NCI-H226 (cell line): ENCODE measurements around the gene PPP6R3.

Experiments used
- DNase-seq: peaks from one replicate; pipeline ENCODE4 v3.0.0-alpha.2; 2015

Gene PPP6R3

DNA sequence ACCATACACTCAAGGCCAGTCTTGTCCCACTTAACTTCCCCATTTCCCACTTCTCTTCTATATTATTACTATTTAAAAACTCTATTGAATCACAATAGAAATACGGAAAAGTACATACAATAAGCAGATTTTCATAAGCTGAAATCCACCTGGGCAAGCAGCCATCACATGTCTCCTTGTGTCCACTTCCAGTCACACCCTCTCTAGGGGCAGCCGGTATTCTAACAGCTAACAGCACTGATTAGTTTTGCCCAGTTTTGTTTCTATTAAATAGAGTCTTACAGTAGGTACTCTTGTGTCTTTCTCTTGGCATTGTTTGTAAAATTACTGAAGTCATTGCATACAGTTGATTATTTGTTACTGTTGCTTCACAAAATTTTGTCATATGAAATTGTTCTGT, 37.8 kb downstream of the PPP6R3 start:
- DNase-seq = no peak

- no peak for DNase-seq
These were observed 38.6 kb downstream of the PPP6R3 start for GRCh38 chr11:68498903-68499883.

DNA sequence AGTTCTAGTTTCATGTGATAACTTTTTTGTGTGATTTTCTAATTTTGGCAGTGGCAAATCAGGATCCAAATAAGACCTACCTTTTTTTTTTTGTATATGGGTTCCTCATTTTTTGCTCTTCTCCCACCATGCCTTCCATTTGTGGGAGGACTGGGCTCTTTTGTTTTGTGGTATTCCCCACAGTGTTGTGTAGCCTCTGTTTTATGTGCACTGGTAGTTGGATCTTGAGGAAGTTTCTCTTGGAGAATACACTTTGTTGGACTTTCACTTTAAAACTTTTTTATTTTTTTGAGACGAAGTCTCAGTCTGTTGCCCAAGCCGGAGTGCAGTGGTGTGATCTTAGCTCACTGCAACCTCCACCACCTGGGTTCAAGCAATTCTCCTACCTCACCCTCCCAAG, 39.7 kb downstream of the PPP6R3 start:
- no peak for DNase-seq

DNA sequence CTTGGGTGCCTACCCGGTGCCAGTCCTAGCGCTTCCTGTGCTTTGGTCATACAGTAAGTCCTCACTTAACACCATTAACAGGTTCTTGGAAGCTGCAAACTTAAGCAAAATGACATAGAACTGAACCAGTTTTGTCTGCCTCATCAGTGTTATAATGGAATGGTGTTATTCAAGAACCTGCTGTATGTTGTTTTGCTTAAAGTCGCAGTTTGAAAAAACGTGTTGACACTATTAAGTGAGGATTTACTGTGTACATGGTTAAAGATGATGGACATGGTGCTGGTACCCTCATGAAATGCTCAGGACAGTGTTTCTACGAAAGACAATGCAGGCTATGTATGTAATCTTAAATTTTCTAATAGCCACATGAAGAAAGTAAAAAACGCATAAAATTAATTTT, 41.3 kb downstream of the PPP6R3 start:
- DNase-seq = no peak

DNA sequence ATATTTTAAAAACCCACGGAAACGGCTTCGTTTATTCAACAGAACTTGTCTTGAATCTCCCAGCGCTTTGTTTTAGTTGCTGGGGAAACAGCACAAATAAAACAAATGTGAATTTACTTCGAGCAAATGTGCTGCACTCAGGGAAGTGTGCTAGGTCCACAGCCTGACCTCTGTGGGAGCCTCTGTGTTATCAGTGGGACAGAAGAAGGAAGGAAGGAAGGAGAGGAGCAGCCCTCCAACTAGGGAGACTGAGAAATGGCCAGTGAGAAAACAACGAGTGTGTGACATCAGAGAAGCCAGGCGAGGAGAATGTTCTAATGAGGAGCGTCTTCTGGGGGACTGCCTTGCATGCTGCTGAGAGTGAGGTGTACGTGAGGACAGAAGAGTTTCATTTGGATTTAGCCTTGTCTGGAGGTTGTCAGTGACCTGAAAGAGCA, 42.7 kb downstream of the PPP6R3 start:
- DNase-seq = no peak

GRCh38 chr11:68503792-68504191, 43.2 kb downstream of the PPP6R3 start:
- DNase-seq = no peak

GRCh38 chr11:68504432-68505066, 44.0 kb downstream of the PPP6R3 start:
- DNase-seq = no peak

- no peak for DNase-seq
These were observed 45.0 kb downstream of the PPP6R3 start for GRCh38 chr11:68505596-68505995.

DNA sequence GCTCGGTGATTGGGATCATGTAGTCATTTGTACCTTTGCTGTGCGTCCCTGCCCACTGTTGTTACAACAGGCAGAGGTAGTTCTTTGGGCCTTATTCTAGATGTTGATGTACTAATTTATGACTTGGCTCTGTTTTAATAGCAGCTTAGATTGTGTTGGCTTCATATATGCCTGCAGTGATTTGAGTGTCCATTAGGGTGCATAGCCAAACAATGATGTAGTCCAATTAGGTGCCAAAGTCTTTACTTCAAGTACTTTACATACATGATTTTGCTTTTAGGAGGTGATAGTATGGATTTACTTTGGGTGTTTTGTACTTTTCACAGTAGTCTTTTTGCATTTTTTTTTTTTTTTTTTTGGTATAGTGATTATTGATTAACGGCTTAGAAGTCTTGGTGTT, 46.4 kb downstream of the PPP6R3 start:
- no peak for DNase-seq

GRCh38 chr11:68508425-68508824, 47.9 kb downstream of the PPP6R3 start:
- DNase-seq = no peak

DNA sequence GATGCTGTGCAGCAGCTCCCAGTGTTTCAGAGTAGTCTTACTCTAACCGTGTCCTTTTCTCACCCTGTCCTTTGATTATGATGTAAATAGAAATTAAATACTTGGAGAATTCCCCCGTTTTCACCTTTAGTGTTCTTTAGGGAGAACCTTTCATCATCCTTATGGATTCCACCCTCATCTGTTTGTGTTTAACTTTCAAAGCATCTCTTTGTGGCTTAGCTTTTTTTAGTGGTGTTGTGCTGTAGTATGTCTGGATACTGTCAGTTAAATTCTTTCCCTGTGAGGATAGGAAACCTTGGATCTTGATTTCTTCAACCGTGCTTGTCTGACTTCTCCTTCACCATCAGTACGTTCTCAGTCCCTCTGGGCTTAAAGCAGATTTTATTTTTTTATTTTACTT, 48.5 kb downstream of the PPP6R3 start:
- no peak for DNase-seq

GRCh38 chr11:68513930-68514487, 53.5 kb downstream of the PPP6R3 start:
- no peak for DNase-seq

- no peak for DNase-seq
These were observed 56.7 kb downstream of the PPP6R3 start for GRCh38 chr11:68517121-68517741.

- DNase-seq = no peak
These were observed 57.6 kb downstream of the PPP6R3 start for GRCh38 chr11:68518191-68518590.

GRCh38 chr11:68521969-68522652, 61.6 kb downstream of the PPP6R3 start:
- no peak for DNase-seq

- DNase-seq = no peak
These were observed 62.5 kb downstream of the PPP6R3 start for GRCh38 chr11:68523033-68523432.

DNA sequence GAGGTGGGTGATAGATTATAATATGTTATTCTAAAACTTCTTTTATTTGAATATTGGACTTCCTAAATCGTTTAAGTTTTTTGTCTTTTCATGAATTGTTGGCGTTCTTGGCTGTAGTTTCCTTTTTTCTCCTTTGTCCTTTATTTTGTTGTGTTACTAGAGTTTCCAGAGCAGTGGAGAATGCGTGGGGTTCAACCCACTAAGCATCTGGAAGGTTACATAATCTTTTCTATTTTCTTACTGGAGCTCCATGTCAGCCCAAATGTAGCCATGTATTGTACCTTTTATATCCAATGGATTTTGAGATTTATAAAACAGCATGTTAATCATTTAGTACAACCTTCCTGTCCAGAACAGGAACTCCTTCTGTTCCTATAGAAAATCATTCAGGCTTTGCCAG, 63.2 kb downstream of the PPP6R3 start:
- DNase-seq = no peak

- no peak for DNase-seq
These were observed 63.7 kb downstream of the PPP6R3 start for GRCh38 chr11:68524213-68524612.

- DNase-seq = no peak
These were observed 64.1 kb downstream of the PPP6R3 start for GRCh38 chr11:68524681-68525080.

GRCh38 chr11:68525336-68525735, 64.8 kb downstream of the PPP6R3 start:
- no peak for DNase-seq

DNA sequence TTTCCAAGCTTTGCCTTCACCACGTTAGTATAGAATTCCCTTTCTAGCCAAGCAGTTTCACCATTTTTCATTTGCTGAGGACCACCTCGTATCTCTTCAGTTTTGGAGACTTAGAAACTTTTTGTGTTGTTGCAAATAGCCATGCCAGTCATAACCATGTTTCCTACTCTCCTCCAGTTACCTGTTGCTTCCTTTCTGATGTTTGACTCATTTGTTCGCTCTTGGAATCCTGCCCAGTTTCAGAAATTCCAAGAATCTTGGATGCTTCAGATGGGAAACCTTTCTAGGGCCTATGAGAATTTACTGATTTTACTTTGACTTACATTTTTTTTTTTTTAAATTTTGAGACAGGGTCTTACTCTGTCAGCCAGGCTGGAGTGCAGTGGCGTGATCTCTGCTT, 65.4 kb downstream of the PPP6R3 start:
- peak; percentile 88 for DNase-seq

GRCh38 chr11:68527585-68527984, 67.0 kb downstream of the PPP6R3 start:
- DNase-seq = no peak

- no peak for DNase-seq
These were observed 68.1 kb downstream of the PPP6R3 start for GRCh38 chr11:68528630-68529029.
